Measurements from ENCODE around the gene CNTN5. TPM values are rescaled to one million over a fixed set of nuclear protein-coding genes. Genes with fewer than 3 reads are reported as not detected.
A peak's percentile ranks its signal among the peaks of the same experiment; 100 is the strongest.
"Not testable (repeated sequence)": the region's sequence is repeated elsewhere in the genome, so short reads cannot be mapped to it uniquely, and the experiment has no call there.

Gene CNTN5
- total RNA-seq, 1 experiment from 2014 or later = 0.32 TPM

DNA sequence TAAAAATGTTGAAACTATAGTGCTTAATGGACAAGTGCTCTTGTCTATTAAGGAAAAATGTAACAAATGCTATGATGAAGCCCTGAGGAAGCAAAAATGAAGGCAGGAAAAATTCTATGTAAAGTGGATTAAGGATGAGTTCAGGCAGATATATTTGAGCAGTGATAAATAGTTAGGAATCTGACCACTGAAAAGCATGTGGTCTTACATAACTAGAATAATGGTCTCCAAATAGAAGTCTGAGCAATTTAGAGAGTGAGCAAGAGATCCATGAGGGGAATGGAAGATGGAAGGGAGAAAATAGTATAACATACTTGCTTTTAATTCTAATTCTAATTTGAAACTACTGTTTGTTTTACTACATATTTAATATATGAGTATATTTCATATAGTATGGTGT lies 1155.7 kb downstream of the CNTN5 start:
- no peak for DNase-seq (ENCODE audit: extremely low read depth, low read depth)

DNA sequence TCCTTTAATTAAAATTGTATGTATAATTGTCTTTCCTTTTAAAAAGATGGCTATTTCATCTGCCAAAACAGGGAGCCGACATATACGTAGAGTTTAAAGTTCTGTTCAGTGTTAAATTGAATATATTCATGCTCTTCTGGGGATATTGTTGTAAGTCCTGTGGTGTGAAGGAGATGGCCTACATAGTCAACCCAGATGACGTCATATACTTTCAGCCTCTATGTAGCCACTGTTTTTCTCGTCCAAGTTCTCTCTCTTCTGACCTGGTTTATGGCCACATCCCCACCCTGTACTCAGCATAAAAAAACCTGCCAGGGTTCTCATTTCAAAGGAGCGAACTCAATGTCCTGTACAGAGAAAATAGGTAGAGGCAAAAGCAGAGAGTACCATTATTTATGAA lies 1156.9 kb downstream of the CNTN5 start:
- DNase-seq (ENCODE audit: extremely low read depth, low read depth) = no peak

DNA sequence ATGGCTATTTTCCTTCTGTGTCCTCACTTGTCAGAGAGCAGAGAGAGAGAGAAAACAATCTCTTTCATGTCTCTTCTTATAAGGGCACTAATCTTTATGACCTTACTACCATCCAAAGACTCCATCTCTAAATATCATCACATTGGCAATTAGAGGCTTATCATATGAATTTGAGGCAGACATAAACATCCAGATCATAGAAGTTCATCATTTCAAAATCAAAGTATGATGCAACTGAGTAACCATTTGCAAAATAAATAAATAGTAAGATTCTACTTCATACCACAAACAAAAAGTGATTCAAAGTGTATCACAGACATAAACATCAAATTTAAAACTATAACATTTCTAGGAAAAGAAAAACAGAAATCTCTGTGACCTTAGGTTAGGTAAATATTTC lies 1161.6 kb downstream of the CNTN5 start:
- DNase-seq (ENCODE audit: extremely low read depth, low read depth) = no peak

- DNase-seq (ENCODE audit: extremely low read depth, low read depth) = no peak
Observed at GRCh38 chr11:100182927-100183326, 1162.2 kb downstream of the CNTN5 start.

GRCh38 chr11:100185588-100185987 lies 1164.8 kb downstream of the CNTN5 start:
- DNase-seq (ENCODE audit: extremely low read depth, low read depth) = no peak

GRCh38 chr11:100188137-100188783 lies 1167.5 kb downstream of the CNTN5 start:
- DNase-seq (ENCODE audit: extremely low read depth, low read depth) = no peak

- no peak for DNase-seq (ENCODE audit: extremely low read depth, low read depth)
Observed at GRCh38 chr11:100190395-100190794, 1169.6 kb downstream of the CNTN5 start.

- DNase-seq (ENCODE audit: extremely low read depth, low read depth) = no peak
Observed at GRCh38 chr11:100192181-100192580, 1171.4 kb downstream of the CNTN5 start.

DNA sequence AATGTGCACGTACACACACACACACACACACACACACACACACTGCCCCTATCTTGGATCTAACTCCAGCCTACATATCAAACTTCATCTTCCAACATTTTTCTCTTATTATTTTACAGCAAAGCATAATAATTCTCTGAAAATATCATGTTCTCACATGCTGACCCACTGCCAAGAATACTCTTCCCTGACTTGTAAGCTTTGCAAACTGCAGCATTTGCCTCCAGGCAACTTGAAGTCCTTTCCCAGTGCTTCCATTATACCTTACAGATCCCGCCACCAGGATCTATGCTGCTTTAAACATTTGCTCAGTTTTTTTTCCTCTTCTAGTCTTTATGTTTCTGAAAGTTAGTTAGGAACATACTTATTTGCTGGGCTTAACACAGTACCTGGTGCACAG lies 1183.0 kb downstream of the CNTN5 start:
- DNase-seq (ENCODE audit: extremely low read depth, low read depth) = no peak

GRCh38 chr11:100205926-100206325 lies 1185.2 kb downstream of the CNTN5 start:
- DNase-seq (ENCODE audit: extremely low read depth, low read depth) = no peak

- no peak for DNase-seq (ENCODE audit: extremely low read depth, low read depth)
Observed at GRCh38 chr11:100208207-100208606, 1187.5 kb downstream of the CNTN5 start.

DNA sequence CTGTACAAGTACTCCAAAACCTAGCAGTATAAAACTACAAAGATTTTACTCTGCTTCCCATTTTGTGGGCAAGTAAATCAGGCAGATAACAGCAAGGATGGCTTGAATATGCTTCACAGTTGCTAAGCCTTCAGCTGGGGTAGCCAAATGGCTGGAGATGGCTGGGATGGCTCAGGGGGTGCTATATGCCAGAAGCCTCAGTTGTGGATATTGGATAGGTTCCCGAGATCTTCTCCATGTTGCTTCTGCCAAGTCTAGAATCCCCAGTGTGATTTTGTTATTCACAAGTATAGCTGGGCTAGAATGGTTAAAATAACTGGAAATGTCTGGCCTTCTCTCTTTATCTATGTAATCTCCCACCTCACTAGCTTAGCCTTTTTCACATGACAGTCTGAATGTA lies 1194.0 kb downstream of the CNTN5 start:
- no peak for DNase-seq (ENCODE audit: extremely low read depth, low read depth)

- no peak for DNase-seq (ENCODE audit: extremely low read depth, low read depth)
Observed at GRCh38 chr11:100220801-100221200, 1200.1 kb downstream of the CNTN5 start.

- DNase-seq (ENCODE audit: extremely low read depth, low read depth) = no peak
Observed at GRCh38 chr11:100221791-100222190, 1201.0 kb downstream of the CNTN5 start.

DNA sequence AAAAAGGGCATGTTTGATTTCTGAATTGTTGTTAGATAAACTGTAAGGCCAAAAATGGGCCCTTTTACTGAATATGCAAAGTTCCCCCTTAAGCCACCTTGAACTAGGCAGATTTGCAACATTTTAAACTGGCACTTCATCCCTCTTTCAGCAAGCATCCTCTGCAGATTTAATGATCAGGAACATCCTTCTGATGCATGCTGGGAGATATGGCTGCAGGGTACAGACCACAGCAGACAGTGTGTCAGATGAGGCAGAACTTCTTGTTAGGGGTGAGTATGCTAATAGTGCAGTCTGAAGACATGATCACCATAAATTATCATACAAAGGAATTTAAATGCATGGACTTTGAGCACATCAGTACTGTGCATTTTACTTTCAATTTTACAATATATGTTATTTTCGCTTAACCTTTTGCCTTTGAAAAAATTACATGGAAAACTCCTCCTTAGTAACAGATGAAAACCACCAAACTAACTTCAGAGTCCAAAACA lies 1203.8 kb downstream of the CNTN5 start:
- no peak for DNase-seq (ENCODE audit: extremely low read depth, low read depth)

DNA sequence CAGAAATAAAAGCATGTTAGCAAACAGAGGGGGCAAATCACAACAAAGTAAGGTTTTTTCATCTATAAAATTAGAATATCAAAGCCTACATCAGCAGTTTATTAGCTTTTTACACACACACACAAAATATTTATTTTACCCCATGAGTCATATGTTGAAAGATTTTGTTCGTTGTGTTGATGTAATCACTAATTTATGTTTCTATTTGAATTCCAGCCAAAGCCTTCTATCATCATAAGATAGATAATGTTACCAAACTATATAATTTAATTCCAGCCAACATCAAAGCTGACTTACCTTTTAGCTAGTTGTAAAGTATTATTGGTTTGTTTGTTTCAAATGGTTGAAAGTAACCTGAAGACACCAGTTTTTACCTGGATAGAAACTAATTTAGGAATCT lies 1208.3 kb downstream of the CNTN5 start:
- DNase-seq (ENCODE audit: extremely low read depth, low read depth) = no peak

GRCh38 chr11:100232006-100232405 lies 1211.3 kb downstream of the CNTN5 start:
- DNase-seq (ENCODE audit: extremely low read depth, low read depth) = peak; percentile 26

- DNase-seq (ENCODE audit: extremely low read depth, low read depth) = no peak
Observed at GRCh38 chr11:100235085-100235484, 1214.3 kb downstream of the CNTN5 start.

DNA sequence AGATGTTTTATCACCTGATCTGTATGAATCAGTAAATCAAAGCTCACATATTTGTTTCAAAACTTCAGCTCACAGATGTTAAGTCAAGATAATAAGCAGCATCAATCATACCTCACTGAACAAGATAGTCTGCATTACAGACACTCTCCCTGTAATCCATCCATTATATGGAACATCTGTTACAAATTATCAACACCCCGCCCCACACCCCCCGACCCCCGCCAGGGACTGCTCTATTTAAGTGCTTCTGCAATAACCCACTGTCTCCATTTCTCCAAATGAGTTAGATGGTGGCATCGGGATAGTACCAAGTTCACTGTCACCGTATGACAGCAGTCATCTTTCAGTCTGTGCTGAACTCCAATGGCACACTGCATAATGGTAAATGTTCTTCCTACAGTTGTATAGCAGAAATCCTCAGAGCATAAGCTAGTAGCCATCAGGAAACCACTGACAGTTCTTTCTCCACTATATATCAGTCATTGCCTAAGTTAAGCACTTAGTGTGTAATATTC lies 1219.3 kb downstream of the CNTN5 start:
- DNase-seq (ENCODE audit: extremely low read depth, low read depth) = no peak

GRCh38 chr11:100247704-100248103 lies 1227.0 kb downstream of the CNTN5 start:
- no peak for DNase-seq (ENCODE audit: extremely low read depth, low read depth)

DNA sequence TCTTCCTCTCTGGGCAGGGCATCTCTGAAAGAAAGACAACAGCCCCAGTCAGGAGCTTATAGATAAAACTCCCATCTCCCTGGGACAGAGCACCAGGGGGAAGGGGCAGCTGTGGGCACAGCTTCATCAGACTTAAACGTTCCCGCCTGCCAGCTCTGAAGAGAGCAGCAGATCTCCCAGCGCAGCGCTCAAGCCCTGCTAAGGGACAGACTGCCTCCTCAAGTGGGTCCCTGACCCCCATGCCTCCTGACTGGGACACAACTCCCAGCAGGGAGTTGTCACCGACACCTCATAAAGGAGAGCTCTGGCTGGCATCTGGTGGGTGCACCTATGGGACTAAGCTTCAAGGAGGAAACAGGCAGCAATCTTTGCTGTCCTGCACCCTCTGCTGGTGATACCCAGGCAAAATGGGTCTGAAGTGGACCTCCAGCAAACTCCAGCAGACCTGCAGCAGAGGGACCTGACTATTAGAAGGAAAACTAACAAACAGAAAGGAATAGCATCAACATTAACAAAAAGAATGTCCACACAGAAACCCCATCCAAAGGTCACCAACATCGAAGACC lies 1236.6 kb downstream of the CNTN5 start:
- DNase-seq (ENCODE audit: extremely low read depth, low read depth) = not testable (repeated sequence)

GRCh38 chr11:100269516-100269915 lies 1248.8 kb downstream of the CNTN5 start:
- no peak for DNase-seq (ENCODE audit: extremely low read depth, low read depth)
